T-helper 1 cell (primary cell): ENCODE data around the gene PRDM8.
"Not testable (repeated sequence)": the region's sequence is repeated elsewhere in the genome, so short reads cannot be mapped to it uniquely, and the experiment has no call there.

Experiments
- DNase-seq, 5 donors: peaks; one replicate each; pipeline ENCODE4 v3.0.0-alpha.2; 2012 to 2020
- total RNA-seq, 4 donors: gene quantifications; one replicate each; lab custom pipeline; 2026; lab: John Stamatoyannopoulos, UW

Gene PRDM8
- total RNA-seq, result 22.2 to 30.2 (median 25.1) reads per million in 4 donors

DNA sequence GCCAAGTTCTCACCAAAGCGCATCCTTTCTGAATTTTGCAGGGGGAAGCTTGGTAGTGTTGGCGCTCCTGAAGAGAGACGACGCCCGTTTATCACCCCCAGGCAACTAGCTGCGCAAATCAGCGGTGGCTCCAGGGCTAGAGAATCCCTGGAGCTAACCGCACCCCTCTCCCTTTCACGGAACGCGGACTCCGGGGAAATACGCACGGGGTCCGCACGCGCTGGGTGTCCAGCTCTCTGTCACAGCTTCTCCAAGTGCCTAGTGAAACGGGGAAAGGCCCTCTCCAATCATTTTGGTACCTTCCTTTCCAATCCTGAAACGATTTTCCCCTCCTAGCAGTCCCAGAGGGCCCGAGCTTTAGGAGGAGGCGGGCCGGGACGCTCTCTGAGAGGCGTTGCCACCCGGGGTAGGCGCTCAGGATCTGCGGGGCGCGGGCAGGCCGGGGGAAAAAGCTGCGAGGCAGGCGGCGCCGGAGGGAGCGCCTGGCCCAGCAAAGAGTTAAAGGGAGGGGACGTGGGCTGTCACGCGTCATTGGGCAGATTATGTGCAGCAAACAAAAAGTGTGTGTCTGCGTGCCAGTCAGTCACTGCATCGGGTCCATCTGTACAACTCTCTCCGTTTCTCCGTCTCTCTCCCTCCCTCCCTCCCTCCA, at the start of gene PRDM8:
Gene PRDM8, plus strand, starts transcription at position 582 of the 652 bp plus-strand sequence. CDS start 2,578 bp downstream, outside the sequence.
- DNase-seq, result peak in 2 of 5 donors; percentile 20 to 61

DNA sequence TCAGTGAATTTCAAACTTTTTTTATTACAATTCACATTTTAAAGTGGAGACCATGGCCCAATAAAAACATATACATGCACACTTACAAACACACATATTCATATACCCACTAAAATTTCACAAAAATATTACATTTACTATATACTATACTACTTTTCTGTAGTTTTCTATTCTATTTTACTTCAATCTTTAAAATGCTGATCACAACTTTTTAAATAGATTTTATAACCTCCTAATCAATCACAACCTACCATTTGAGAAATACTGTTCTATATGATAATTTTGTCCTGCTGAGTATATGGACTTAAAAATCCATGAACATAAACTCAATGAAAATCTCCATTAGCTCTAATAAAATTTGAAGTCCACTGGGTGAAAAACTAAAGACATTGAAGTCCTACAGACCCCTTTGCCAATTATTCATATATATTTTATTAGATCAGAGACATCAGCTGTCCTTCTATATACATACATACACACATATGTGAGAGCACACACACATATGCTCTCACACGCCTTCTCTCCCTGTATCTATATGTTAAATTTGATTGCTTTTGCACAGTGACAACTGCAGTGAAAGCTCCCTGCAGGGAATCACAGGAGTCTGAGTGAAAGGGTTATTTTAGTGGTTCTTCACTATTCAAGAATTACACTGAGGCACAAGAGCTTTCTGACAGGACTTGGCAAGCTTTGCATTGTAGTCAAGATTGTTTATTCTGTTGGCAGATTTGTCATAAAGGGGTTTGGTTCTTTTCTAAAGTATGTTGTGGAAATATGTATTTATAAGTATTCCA, 46.7 kb upstream of the PRDM8 start:
- no peak for DNase-seq

DNA sequence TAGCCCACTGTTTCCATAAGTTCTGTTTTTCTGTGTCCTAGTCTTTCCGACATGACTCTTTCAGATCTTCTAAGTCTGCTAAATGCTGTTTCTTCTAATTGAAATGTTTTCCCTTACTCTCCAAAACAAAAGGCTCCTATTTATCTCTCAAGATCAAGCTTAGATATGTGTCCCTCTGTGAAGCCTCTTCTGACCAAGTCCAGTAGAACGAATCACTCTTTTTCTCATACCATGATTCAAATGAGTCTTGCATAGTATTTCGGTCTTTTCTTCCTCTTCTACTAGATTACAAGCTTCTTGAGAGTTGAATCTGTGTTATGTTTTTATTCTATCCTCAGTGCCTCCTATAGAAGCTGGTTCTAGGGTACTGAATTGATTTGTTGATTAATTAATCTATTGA, 45.3 kb upstream of the PRDM8 start:
- DNase-seq, result no peak

- DNase-seq, result peak in 1 of 5 donors; percentile 23
These were observed 43.3 kb upstream of the PRDM8 start for GRCh38 chr4:80153874-80154544.

- DNase-seq, result peak in 1 of 5 donors; percentile 48
These were observed 42.8 kb upstream of the PRDM8 start for GRCh38 chr4:80154545-80154933.

GRCh38 chr4:80155316-80155982, 41.9 kb upstream of the PRDM8 start:
- no peak for DNase-seq

DNA sequence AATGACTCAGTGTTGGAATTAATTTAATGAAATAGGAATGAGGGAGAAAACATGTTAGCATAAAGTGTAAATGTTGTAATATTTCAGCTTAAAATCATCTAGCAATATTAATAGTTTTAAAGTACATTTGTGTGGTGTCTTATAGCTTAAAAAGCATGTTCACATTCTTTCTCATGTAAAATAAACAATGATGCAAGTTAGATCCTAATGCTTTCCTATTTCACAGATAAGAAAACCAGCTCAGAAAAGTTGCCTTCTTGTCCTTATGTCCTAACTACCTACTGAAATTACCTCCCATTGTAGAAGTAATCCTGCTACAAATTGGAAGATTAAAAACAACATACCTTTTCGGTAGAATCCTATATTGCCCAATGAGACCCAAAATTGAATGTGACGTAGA, 40.9 kb upstream of the PRDM8 start:
- DNase-seq, result no peak

GRCh38 chr4:80161413-80162058, 35.8 kb upstream of the PRDM8 start:
- no peak for DNase-seq

DNA sequence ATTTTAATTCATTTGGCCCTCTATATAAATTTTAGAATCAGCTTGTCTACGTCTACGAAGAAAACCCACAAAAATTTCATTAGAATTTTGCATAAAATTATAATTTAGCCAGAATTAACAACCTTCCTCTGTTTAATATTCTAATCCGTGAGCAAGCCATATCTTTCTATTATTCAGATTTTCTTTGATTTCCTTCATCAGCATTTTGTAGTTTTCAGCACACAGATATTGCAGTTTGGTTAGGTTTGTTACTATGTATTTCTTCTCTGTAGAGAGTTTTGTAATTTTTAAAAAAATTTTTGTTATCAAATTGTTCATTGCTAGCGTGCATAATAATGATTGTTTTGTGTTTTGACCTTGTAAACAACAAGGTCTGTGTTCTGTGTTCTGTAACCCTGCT, 34.9 kb upstream of the PRDM8 start:
- DNase-seq, result no peak

DNA sequence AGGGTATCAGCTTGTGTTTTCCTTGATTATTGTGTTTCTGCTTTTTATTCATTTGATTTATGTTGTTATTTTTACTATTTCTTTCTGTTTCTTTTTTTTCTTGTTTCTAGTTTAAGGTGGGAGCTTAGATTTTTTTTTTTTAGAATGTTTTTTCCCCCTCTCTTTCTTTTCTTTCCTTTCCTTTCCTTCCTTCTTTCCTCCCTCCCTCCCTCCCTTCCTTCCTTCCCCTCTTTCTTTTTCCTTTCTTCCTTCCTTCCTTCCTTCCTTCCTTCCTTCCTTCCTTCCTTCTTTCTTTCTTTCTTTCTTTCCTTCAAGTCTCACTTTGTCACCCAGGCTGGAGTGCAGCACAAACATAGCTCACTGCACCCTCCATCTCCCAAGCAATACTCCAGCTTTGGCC, 31.4 kb upstream of the PRDM8 start:
- no peak for DNase-seq

GRCh38 chr4:80171251-80171650, 26.1 kb upstream of the PRDM8 start:
- peak in 1 of 5 donors; percentile 57 for DNase-seq

DNA sequence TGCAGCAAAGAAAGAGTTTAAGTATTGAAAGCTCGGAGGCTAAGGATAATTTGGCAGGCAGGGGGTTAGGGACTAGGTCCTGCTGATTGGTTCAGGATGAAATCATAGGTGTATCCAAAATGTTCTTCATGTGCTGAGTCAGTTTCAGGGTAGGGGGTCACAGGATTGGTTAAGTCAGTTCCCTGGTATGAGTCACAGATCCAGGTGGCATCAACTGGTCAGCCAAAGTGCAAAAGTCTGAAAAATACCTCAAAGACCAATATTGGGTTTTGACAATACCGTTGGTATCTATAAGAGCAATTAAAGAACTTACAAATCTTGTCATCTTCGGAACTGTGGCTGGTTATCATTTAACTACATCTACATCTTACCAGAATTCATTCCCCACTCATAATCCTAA, 25.6 kb upstream of the PRDM8 start:
- peak in 1 of 5 donors; percentile 82 for DNase-seq

GRCh38 chr4:80172203-80172602, 25.1 kb upstream of the PRDM8 start:
- peak in 1 of 5 donors; percentile 88 for DNase-seq

DNA sequence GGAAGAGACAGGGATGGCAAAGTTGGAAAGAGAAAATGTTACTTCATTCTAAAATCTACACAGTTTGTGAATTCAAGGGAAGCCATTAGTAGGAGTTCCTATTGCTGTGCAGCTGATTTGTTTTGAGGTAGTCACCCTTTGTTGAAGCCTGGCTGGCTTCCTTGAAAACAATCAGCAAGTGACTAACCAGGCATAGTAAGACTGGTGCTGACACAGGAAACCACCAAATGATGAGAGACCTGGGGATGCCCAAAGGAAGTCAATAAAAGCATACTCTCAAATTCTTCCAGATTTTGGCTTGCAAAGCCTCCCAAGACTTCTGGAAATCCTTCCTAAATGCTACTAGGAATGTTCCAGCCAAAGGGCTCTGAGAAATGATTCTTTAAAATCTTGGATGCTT, 23.9 kb upstream of the PRDM8 start:
- DNase-seq, result peak in 4 of 5 donors; percentile 32 to 90 (median 43)

DNA sequence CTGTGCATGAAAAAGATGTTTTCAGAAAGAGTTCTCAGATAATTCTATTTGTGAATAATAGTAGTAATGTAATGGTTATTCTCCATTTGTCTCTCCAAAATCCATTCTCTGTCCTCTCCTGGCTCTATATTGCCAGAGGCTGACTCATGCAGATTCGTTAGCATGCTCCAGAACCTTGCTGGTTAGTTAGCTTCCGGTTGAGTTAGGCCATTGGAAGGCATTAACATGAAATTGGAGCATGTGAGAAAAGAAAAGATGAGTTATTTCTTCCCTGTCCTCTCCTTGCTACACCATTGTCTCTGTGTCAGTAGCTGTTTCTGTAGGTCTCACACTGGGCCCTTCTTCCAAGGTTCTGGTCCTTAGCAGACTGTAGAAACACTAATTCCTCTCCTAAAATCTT, 23.5 kb upstream of the PRDM8 start:
- DNase-seq, result no peak

DNA sequence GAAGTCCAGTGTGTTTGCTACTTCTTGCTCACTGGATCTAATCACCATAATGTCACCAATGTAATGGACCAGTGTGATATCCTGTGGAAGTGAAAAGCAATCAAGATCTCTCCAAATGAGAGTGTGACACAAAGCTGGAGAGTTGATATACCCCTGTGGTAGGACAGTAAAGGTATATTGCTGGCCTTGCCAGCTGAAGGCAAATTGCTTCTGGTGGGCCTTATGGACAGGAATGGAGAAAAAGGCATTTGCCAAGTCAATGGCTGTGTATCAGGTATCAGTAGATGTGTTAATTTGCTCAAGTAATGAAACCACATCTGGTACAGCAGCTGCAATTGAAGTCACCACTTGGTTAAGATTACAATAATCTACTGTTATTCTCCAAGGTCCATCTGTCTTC, 19.5 kb upstream of the PRDM8 start:
- not testable (repeated sequence) for DNase-seq

DNA sequence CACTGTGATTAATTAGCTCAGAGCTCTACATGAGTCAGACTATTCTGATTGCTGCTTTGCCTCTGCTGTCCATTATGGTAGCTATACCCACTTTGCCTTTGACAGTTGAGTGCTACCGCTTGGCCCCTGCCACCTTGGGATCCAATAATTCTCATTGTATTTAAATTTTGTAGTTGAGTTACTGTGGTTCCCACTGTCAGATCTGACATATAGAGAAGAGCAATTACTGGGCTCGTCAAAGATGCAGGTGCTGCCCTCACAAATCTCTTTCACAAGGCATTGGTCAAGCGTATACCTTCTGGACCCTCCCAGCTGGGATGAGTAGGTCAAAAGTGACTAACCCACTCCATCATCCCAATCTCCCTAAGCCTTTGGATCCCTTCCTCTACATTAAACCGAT, 18.3 kb upstream of the PRDM8 start:
- no peak for DNase-seq

DNA sequence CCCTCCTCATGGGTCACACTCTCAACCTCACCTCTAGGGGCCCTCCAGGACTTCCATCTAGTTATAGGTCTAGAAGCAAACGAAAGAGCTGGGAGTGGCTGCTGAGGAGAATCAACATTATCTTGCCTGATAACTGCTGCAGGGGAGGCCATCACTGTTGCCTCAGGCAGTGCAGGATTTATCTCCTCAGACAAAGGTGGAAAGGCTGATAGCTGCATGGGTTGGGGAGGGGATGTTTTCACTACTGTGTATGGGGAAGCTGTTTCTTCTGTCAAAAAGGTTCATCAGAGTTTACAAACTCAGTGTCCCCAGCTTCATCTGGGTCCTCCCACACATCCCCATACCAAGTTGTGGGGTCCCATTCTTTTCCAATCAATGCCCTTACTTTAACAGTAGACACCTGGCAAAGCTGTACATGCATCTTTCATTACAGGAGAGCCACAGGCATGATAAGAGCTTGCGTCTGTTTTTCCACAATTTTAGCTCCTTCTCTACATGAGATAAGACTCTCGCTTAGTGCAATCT, 17.6 kb upstream of the PRDM8 start:
- no peak for DNase-seq

- DNase-seq, result peak in 1 of 5 donors; percentile 67
These were observed 16.6 kb upstream of the PRDM8 start for GRCh38 chr4:80180743-80181142.

DNA sequence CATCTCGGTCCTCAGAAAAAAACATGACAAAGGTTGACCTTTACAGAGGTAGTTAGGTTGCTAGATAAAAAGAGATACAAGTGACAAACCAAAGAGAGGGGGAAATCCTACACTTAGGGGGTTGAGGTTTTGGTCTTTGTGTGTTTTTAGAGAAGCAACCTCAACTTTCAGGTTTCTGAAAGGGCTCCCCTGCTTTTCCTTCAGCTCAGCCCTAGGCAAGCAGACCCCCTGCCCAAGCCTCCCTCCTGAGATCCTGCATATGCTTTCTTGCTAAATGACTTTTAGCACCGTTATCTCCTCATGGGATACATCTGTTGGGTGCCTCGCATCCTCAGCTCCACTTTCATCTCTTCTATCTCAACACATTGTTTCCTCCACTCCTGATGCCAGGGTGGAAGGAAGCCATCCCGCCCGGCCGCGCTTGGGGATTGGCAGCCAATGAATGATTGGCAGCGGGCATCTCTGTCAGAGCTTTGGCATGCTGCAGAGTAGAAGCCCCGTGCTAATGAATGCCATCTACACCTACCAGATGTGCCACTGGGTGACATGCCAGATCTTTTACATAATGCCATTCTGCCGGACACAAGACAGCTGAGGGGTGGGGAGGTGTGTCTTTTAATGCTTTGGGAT, 15.0 kb upstream of the PRDM8 start:
- DNase-seq, result peak in 1 of 5 donors; percentile 60

GRCh38 chr4:80183250-80184052, 13.9 kb upstream of the PRDM8 start:
- peak in 3 of 5 donors; percentile 19 to 67 (median 33) for DNase-seq
